Measurements from ENCODE around the gene YAE1.
"Not testable (repeated sequence)": the region's sequence is repeated elsewhere in the genome, so short reads cannot be mapped to it uniquely, and the experiment has no call there.

YAE1 gene, protein sequence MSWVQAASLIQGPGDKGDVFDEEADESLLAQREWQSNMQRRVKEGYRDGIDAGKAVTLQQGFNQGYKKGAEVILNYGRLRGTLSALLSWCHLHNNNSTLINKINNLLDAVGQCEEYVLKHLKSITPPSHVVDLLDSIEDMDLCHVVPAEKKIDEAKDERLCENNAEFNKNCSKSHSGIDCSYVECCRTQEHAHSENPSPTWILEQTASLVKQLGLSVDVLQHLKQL

DNA sequence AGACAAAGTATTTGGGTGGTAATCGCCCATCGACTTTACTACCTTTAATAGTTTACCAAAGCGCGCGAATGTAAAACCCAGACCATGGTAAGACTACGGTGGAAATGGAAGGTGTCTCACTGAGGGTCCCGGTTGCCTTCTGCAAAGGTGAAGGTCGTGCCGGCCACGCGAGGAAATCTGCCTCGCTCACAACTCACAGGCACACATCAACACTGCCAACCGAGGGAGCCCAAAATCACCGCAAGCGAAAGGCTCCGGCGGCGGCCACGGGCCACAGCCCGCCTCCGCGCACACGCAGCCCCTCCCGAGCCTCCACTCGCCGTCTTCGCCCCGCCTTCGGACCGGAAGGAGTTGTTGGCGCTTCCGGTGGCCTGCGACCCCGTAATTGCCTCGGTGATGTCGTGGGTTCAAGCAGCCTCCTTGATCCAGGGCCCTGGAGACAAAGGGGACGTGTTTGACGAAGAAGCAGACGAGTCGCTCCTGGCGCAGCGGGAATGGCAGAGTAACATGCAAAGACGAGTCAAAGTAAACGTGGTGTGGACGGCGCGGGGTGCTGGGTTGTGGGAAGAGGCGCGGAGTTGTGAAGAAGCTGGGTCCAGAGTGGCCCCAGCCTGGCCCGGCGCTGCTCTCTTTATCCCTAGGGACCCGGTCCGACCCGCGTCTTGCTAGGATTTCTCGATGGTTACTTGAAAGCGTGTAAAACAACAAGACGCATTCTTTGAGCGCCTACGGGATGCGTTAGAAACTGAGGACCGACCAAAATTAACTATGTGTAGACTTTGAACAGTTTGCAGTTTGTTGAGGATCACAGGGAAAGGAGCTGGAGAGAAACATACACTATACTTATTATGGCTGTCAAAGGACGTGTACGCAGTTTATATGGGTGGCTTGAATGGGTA lies at the start of gene YAE1:
Gene YAE1, plus strand, starts transcription at position 382 of the 899 bp plus-strand sequence. Its CDS starts 15 bp downstream, at position 397.
- peak; percentile 81 to 84 for DNase-seq

DNA sequence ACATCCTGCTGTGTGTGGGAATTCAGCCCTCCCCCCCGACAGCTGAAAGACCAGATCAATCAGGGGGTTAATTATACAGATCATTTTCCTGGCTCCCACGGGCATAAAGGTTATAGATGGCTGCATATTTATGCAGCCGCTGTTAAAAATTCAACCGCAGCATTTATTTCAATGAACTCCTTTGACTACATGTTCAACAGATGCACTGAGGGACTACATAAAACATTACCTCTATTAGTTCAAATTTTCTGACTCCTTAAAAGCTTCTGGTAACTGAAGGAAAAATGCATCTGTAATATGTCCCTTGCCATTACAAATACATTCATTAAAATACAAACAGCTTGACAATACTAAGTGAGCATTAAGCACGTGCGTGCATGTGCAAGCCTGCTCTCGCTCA lies 49.7 kb upstream of the YAE1 start:
- no peak for DNase-seq

DNA sequence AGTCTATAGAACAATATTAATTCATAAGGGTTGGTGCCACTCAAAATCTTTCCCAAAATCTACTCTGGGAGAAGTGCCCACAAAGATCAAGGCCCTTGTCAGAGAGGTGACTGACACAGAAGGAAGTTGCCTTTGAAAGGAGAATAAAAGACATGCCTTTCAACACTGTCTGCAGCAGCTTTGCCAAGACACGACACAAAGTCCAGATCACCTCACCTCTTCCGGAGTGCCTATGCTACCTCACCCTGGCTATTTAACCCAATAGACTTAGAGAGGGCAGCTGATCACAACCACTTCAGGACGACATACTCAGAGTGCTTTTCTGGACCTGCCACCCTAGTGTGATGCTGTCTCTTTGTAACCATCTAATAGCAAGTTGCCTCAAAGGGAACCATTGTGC lies 49.0 kb upstream of the YAE1 start:
- no peak for DNase-seq

DNA sequence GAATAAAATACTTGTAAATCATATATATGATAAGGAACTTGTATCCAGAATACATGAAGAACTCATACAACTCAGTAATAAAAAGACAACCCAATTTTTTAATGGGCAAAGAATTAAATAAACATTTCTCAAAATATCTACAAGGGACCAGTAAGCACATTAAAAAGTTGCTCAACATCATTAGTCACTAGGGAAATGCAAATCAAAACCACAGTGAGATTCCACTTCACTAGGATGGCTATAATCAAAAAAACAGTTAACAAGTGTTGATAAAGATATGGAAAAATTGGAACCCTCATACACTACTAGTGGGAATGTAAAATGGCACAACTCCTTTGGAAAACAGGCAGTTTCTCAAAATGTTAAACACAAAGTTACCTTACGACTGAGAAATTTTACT lies 40.3 kb upstream of the YAE1 start:
- DNase-seq: no peak

DNA sequence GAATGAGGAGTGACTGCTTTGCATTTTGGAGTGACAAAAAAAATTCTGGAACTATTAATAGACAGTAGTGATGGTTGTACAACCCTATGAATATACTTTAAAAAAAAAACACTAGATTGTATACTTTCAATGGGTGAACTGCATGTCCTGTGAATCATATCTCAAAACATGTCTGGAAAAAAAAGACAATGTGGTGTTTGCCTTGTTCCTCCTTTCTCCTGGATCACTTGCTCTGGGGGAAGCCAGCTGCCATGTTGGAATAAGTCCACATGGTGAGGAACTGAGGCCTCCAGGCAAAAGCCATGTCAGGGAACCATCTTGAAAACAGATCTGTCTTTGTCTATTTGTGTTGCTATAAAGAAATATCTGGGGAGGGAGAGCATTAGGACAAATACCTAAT lies 39.5 kb upstream of the YAE1 start:
- no peak for DNase-seq

DNA sequence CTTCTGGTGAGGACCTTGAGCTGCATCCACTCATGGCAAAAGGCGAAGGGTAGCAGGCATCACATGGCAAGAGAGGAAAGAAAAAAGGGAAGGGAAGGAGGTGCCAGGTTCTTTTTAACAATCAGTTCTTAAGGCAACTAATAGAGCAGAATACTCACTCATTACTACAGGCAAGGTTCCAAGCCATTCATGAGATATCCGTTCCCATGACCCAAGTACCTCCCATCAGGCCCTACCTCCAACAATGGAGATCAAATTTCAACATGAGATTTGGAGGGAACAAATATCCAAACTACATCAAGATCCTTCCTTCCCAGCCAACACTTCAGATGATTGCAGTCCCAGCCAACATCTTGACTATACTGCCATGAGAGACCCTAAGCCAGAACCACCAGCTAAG lies 38.9 kb upstream of the YAE1 start:
- DNase-seq: no peak

DNA sequence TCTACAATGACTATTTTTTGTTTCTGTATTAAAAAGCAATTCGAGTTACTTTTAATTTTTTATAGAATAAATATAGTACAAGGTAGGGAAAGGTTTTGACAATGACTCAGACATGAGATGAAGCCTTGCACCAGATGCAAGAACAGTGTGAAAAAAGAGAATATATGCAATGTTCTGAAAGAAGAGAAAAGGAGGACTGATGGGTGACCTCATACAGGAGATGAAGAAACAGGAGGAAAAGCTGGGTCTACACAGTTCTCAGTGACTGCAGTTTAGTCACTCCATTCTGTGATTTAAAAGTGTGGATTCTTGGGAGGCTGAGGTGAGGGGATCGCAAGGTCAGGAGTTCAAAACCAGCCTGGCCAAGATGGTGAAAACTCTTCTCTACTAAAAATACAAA lies 38.3 kb upstream of the YAE1 start:
- no peak for DNase-seq

DNA sequence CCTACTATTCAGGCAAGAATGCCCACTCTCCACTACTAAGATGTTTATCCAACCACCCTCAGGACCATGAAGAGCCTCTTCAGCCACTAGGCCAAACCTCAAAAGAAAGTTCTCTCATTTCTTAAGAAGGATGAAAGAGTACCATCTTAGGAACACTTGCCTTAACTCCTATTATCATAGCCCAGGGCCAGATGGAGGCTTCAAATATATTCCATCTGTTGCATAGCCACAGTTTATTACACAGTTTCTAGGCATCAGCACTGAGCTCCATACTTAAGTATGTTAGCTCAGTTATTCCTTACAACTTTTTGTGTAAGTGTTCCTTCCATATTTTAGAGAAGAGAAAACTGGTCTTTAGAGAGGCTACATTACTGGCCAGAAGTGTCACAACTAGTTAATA lies 37.4 kb upstream of the YAE1 start:
- no peak for DNase-seq

DNA sequence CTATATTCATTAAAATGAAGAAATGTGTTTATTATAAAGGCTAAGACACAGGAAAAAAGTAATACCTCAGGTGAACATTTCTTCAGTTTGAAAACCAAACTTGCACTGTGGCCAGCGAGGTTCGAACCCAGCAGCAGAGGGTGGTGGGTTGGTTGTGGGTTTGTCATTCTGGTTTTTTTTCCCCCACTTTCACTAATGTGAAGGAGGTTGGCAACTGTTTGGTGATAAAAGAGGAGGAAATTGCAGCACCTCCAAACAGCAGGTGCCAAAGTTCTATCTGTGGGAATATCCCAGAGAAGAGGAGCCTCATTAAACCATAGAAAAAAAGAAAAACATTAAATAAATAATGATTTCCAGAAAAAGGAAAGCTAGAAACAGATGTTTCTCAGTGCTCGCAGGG lies 36.6 kb upstream of the YAE1 start:
- DNase-seq: no peak

DNA sequence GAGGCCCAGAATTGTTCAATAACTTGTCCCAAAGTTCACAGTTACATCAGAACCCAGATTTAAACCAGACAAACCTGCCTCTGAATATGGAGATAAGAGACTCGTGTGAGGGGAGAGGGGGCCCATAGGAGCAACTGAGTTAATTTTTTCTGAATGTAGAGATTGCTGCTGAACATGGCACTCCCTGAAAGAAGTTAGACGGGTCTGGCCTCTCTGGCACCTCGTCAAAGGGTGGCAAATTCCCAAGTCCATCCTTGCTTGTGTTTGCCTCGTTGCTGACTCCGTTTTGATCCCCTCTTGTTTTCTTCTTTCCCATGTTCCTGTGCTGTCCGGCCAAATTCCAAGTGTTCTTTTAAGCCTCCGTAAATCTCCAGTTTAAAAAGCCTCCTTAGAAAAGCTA lies 35.2 kb upstream of the YAE1 start:
- DNase-seq: no peak

DNA sequence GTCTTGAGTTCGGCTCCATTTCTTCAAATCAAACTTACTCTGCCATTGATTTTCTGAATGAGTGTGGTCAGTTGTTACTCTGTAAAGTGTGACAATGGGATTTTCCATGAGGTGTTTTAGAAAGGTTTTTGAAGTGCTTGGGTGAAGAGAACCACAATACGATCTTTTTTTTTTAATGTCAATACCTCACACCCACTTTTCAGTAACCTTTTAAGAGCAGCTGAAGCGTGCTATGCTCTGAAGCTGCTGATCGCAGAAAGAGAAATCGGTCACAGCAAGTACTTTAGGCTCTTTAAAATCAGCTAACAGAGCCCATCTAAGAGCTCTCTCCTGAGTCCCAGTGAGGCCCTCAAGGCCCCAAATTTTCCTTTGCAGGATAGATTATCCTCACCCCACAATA lies 34.4 kb upstream of the YAE1 start:
- DNase-seq: no peak

DNA sequence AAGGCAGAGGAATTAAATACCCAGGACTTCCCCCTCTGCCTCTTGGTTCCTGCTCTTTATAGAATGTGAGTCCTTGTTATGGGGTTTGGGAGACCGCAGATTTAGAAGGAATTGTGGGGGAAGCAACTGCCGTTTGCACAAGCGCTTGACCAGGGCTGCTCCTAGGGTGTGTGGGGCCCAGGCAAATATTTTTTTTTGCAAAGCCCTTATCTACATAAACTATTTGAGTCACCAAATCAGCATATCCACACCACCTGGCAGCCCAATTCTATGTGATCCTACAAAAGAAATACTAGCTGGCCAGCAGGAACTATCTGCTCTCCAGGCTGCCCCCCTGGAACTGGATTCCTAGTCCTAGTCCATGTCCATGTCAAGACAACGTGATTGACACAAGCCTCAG lies 33.4 kb upstream of the YAE1 start:
- DNase-seq: no peak

DNA sequence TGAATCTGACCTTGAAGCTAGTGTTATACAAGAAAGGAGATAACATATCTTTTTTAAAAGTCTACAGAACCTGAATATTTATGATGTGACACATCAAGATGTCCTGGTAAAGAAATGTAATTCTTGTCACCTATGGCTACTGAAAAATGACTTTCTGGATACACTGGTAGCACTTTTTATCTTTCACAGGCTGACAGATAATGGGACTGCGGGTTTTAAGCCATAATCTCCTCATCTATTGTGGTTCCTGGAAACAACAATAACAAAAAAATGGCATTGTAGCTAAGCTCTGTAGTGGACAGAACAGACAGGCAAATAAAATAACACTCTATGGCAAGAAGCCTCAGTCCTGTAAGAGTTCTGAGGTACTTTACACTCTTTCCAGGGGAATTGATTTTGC lies 31.6 kb upstream of the YAE1 start:
- DNase-seq: no peak

DNA sequence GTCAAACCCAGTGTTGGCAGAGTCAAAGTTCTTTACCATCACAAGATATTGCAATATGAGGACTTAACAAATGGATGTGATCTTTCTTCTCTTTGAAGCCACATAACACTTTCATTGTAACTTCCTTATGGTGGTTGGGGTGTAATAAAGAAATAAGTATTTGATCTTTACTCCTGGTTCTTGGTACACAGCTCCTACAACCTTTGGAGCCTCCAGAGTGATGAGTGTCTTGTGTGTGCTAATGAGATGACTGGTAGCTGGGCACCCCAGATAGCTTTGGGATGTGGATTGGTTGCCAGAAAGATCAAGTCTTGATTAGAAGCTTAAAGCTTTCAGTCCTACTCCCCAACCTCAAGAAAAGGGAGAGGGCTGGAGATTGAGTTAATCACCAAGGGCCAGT lies 31.1 kb upstream of the YAE1 start:
- DNase-seq: no peak

DNA sequence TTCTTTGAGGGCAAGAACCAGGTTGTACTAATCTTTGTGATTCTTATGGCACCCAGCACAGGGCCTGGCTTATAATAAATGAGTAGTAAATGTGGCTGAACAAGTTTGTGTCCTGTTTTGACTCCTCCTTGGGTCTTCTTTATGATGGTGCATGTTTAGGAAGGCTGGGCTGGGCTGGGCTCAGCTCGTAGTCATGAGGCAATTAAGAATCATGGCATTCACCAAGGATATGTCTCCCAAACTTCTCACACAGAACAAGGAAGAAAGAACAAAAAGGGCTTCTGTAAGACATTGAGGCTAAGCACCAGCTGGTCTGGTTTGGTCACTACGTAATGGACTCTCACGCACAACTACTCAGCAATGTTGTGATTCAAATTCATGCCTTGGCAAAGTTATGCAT lies 30.5 kb upstream of the YAE1 start:
- no peak for DNase-seq

DNA sequence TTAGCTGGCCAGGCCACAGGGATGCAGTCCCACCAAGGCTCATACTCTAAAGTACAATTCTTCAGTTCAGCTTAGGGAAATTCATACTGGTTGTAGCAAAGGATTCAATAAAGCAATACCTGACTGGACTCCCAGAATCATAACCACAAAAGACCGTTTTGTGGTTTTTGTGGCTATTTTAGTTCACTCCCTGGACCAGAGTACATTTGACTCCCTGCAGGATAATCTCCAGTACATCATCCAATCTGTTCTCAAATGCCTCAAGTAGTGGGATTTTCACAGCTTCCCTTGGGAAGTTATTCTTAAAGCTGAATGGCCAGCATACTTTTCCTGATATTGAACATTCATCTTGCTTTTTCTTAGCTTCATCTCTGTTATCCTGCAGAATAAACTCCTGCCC lies 29.3 kb upstream of the YAE1 start:
- DNase-seq: no peak

DNA sequence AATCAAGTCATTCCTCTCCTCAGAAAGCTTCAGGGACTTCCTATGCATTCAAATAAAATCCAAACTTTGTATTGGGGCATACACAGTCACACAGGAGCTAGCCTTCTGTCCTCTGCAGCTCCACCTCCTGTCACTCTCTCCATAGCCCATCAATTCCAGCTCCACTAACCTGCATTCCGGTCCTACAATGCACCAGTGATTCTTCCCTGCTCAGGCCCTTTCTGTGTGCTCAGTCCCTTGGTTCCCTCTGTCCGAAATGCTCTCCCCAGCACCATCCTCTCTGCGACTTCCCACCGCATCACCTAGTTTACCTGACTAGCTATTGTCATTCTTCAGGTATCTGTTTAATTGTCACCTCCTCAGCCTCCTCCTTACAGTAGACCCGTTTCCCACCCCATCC lies 26.4 kb upstream of the YAE1 start:
- DNase-seq: no peak

DNA sequence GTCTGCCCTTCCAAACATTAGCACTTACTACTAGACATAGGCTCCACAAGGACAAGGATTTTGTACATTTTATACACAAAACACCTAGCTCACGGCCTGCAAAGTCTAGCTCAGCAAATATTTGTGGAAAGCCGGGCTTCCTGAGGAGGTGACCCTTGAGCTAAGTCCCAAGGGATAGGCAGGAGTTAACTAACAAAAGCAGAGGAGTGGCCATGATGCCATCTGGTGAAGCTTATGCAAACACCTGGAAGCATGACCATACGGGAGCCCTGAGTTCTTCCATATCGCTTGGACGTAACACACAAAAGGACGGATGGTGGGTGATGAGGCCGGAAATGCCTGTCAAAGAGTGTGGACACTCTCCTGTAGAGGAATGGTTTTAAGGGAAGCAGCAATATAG lies 25.9 kb upstream of the YAE1 start:
- no peak for DNase-seq

DNA sequence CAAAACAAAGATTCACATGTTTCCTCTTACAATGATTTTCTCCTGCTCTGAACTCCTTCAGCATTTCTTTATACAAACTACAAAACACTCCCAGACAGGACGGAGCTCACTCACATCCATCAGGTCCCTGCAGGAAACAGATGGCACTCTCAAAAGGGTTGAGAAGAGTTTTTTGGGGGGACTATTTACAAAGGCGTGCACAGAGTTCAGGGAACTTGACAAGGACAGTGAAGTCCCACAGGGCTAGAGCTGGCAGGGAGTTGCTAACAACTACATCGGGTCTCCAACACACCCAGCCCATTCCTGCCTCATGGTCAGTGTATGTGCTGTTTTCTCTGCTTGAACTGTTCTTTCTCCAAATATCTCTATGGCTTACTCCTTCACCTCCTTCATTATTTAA lies 24.7 kb upstream of the YAE1 start:
- DNase-seq: no peak

DNA sequence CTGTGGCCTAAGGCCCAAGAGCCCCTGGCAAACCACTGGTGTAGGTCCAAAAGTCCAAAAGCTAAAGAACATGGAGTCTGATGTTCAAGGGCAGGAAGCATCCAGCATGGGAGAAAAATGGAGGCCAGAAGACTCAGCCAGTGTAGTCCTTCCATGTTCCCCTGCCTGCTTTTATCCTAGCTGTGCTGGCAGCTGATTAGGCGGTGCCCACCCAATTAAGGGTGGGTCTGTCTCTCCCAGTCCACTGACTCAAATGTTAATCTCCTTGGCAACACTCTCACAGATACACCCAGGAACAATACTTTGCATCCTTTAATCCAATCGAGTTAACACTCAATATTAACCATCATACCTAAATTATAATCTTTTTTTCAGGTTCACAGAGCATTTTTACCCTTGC lies 21.4 kb upstream of the YAE1 start:
- DNase-seq: not testable (repeated sequence)

DNA sequence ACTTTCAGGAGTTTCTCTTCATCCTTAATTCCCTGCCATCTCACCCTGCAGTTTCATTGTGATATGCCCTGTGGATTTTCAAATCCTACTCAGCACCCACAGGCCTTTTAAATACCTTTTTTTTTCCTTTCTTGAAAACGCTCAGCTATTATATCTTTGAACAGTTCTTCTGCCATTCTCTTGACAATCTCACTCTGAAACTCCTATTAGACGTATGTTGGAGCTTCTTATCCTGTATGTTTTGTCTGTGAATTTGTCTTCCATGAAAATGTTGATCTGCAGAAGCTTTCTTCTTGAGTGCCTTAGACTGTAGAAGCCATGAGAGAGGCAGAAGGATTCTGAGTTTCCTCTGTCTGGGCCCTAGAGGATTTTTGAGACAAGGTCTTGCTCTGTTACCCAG lies 18.9 kb upstream of the YAE1 start:
- DNase-seq: no peak

DNA sequence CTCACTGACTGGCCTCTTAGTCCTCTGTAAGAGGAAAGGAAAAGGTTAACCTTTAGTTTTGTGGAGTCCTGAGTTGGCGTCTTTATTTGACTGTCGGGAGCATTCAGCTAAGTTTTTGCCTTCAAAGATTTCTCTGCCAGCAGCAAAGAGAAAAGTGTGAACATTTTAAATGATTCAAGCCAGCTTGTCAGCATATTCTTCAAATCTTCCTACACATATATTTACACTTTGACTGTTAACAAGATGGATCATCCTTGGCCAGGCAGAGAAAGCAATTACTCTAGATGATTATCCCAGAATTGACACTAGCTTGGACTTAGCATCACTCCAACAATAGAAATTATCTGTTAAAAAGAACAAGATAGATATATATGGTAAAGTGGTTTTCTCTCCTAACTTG lies 15.8 kb upstream of the YAE1 start:
- DNase-seq: no peak

DNA sequence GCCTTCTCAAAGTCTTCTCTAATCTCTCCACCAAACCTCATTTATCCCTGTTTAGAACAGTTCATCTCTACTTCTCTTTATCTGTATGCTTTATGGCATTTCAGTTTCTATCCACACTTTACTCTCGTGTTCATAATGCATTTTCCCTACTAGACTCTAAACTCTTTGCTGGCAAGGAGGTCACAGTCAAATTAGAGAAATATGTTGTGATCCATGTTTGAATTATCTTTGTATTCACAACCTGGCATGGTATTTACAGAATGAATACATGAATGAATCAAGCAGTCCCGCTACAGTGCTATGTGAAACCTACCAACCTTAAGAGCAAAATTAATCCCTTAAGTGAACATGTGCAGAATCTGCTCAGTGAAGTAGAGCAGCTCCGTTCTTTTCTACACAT lies 12.8 kb upstream of the YAE1 start:
- no peak for DNase-seq

DNA sequence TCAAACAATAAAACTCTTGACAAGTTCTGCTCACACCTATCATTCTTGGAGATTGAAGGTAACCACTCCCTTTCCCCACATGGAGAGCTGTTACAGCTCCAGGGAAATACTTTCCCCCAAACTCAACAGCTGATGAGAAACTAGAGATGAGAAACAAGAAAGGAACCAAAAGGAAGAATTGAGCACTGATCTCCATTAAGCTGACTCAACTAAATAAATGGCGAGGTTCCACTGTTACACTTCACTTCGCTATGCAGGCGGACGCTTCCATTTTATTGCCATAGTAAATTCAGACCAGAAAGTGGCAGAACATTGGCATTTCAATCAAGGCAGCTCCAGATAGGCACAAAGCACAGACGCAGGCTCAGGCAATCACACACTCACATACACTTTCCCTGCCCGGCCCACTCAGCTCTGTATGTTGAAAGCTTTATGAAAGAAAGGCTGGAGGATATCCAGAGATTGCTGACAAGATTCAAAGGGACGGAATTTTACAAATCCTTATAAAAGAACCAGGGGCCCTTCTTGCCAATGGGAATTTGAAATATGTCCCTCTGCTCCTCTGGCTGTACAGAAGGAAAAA lies 11.5 kb upstream of the YAE1 start:
- DNase-seq: no peak

All from hippocampal formation (tissue), 2 donors.